Measurements from ENCODE around the gene ENDOV. TPM values are rescaled to one million over a fixed set of nuclear protein-coding genes. Genes with fewer than 3 reads are reported as not detected.

Gene ENDOV
- polyA plus RNA-seq (ENCODE audit: insufficient read length in 10 of 10), result 10 to 100 TPM; 15.1 to 22.0 (median 16.1) TPM
- long read RNA-seq, donor 1, result 0 reads
- long read RNA-seq, donor 2, result 0 reads
- long read RNA-seq, donor 3, result 0 reads
- long read RNA-seq, donor 4, partial matches to known transcripts, result 0 of 1 reads
- long read RNA-seq, donor 4, other reads (novel, unspliced or antisense), result 0 of 1 reads
- long read RNA-seq, donor 5, partial matches to known transcripts, result 0 of 3 reads
- long read RNA-seq, donor 5, other reads (novel, unspliced or antisense), result 0 of 3 reads
- long read RNA-seq, donor 6, result 0 reads
- long read RNA-seq, donor 7, partial matches to known transcripts, result 0 of 2 reads
- long read RNA-seq, donor 7, other reads (novel, unspliced or antisense), result 0 of 2 reads
- long read RNA-seq, donor 8, partial matches to known transcripts, result 0 of 1 reads
- long read RNA-seq, donor 8, other reads (novel, unspliced or antisense), result 0 of 1 reads
- long read RNA-seq, donor 9, partial matches to known transcripts, result 0 of 1 reads
- long read RNA-seq, donor 9, other reads (novel, unspliced or antisense), result 0 of 1 reads

- peak; percentile 94 to 99 (median 97) for DNase-seq
Observed at GRCh38 chr17:80414803-80415625, at the start of gene ENDOV. TSS of gene ENDOV (plus strand) at chr17:80415167. CDS start at chr17:80415195, 28 bp downstream.

- DNase-seq, result no peak
Observed at GRCh38 chr17:80365983-80366382, 49.0 kb upstream of the ENDOV start.

GRCh38 chr17:80367503-80367902 is 47.5 kb upstream of the ENDOV start:
- DNase-seq, result no peak

GRCh38 chr17:80371196-80371595 is 43.8 kb upstream of the ENDOV start:
- DNase-seq, result no peak

GRCh38 chr17:80372456-80372855 is 42.5 kb upstream of the ENDOV start:
- DNase-seq, result no peak

GRCh38 chr17:80372922-80373570 is 41.9 kb upstream of the ENDOV start:
- DNase-seq, result no peak

- no peak for DNase-seq
Observed at GRCh38 chr17:80374039-80374731, 40.8 kb upstream of the ENDOV start.

- peak in 2 of 3 donors; percentile 38 to 67 for DNase-seq
Observed at GRCh38 chr17:80374732-80375585, 40.0 kb upstream of the ENDOV start.

- DNase-seq, result no peak
Observed at GRCh38 chr17:80376531-80376930, 38.4 kb upstream of the ENDOV start.

GRCh38 chr17:80377798-80378197 is 37.2 kb upstream of the ENDOV start:
- no peak for DNase-seq

GRCh38 chr17:80379348-80379747 is 35.6 kb upstream of the ENDOV start:
- DNase-seq, result no peak

GRCh38 chr17:80380068-80380467 is 34.9 kb upstream of the ENDOV start:
- DNase-seq, result no peak

GRCh38 chr17:80380555-80381002 is 34.4 kb upstream of the ENDOV start:
- no peak for DNase-seq

GRCh38 chr17:80381416-80381923 is 33.5 kb upstream of the ENDOV start:
- DNase-seq, result no peak

- no peak for DNase-seq
Observed at GRCh38 chr17:80382446-80382845, 32.5 kb upstream of the ENDOV start.

- no peak for DNase-seq
Observed at GRCh38 chr17:80382956-80383355, 32.0 kb upstream of the ENDOV start.

- DNase-seq, result no peak
Observed at GRCh38 chr17:80384078-80384960, 30.6 kb upstream of the ENDOV start.

GRCh38 chr17:80385046-80385445 is 29.9 kb upstream of the ENDOV start:
- DNase-seq, result no peak

GRCh38 chr17:80386341-80386740 is 28.6 kb upstream of the ENDOV start:
- DNase-seq, result no peak

All from muscle of back (tissue), 13 donors.